NCI-H187 (cell line): Measurements from ENCODE around the gene TERT.
"Not testable (repeated sequence)": the region's sequence is repeated elsewhere in the genome, so short reads cannot be mapped to it uniquely, and the experiment has no call there.

Experiments
- DNase-seq, 2 experiments: peaks; one replicate each; lab custom pipeline; 2025; lab: John Stamatoyannopoulos, UW

TERT gene

DNA sequence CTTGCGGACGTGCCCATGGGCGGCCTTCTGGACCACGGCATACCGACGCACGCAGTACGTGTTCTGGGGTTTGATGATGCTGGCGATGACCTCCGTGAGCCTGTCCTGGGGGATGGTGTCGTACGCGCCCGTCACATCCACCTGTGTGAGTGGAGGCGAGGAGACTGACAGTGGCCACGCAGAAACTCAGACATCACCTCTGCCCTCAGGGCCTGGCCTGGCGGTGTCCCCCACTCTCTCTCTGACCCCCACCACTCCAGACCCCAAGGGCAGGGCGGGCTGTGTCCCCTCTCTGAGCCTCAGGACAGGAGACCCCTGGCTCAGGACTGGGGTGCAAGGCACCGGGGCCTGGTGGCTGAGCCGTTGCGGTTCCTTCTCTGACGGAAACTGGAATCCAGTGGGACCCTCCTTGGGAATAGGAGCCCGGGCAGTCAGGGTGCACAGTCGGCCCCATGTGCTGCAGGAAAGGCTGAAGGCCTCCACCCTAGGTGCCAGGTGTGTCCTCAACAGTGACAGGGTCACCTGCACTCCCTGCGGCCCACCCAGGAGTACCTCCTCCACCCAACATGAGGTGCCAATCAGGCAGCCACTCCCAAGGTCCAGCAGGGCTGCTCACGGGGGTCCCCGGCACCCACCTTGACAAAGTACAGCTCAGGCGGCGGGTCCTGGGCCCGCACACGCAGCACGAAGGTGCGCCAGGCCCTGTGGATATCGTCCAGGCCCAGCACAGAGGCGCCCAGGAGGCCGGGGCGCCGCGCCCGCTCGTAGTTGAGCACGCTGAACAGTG is 16.0 kb downstream of the TERT start:
- DNase-seq, result no peak

DNA sequence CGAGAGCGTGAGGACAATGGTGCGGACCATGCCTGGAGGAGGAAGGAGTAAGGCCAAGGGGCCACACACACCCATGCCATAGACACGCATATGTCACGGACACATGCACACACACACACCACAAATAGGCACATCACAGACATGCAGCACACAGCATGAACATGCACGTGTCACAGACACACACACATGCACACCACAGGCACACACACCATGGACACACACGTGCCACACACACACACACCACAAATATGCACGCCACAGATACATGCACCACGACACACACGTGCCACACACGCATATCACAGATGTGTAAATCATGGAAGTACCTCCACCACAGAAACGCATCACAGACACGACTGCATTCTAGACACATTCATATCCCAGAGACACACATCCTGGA is 16.7 kb downstream of the TERT start:
- DNase-seq, result no peak

DNA sequence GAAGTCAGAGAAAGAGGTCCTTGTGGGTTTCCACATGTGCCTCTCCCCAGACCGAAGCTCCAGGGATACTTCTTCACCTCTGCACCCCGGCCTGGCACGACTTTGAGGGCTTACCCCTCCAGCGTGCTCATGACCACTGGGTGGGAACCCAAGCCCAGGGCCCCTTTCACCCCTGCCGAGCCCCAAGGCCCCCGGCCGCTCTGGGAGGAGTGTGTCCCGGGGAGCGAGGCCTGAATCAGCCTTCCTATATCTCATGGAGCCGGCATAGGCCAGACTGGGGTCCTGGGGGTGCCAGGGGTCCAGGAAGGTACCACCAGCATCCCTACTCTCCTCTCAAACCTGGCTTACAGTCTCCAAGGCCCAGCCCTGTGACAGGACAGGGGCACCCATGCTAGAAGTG is 17.1 kb downstream of the TERT start:
- no peak for DNase-seq

DNA sequence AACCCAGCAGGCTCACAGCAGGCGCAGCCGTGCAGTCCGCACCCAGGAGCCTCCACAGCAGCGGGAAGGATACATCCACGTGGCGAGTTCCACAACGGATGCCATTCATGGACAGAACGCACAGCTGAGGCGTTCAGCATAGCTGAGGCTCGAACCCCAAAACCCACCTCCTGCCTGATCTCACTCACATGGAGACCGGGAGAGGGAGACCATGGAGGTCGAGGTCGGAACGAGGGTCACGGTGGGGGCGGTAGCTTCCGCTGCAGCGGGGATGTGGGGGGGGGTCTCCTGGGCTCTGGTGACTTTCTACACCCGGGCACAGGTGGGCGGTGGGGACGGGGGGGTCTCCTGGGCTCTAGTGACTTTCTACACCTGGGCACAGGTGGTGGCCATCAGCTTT is 17.5 kb downstream of the TERT start:
- no peak for DNase-seq

DNA sequence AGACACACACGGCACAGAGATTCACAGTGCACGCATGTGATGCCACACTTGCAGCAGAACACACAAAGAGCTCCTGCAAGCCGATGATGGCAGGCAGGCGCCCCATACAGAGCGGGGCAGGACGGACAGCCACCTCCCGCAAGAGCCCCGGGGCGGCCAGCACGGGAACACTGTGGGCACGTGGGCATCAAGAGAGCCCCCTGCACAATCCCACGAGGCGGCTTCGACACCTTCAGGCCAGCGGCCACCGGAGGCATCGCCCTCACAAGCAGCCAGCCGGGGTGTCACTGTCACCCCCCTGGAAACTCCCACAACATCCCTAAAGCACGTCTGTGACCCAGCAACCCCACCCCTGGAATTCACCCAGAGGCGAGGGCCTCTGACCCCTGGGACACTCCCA is 17.9 kb downstream of the TERT start:
- no peak for DNase-seq

DNA sequence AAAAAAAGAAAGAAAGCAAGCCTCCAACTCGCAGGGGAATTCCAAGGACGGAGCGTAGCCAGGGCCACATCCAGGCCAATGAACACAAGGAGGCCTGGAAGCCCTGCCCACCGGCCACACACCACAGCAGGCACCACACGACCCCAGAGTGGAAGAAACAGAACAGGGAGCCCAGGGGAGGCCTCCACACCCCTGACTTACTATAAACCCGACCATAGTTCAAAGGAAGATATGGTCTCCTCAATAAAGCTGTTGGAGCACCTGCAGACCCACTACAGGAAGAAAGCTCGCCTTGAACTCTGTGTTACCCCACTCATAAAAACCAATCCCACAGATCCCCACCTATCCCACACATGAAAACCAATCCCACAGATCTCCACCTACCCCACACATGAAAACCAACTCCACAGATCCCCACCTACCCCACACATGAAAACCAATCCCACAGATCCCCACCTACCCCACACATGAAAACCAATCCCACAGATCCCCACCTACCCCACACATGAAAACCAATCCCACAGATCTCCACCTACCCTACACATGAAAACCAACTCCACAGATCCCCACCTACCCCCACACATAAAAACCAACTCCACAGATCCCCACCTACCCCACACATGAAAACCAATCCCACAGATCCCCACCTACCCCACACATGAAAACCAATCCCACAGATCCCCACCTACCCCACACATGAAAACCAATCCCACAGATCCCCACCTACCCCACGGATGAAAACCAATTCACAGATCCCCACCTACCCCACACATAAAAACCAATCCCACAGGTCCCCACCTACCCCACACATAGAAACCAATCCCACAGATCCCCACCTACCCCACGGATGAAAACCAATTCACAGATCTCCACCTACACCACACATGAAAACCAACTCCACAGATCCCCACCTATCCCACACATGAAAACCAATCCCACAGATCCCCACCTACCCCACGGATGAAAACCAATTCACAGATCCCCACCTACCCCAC is 19.2 kb downstream of the TERT start:
- not testable (repeated sequence) for DNase-seq

DNA sequence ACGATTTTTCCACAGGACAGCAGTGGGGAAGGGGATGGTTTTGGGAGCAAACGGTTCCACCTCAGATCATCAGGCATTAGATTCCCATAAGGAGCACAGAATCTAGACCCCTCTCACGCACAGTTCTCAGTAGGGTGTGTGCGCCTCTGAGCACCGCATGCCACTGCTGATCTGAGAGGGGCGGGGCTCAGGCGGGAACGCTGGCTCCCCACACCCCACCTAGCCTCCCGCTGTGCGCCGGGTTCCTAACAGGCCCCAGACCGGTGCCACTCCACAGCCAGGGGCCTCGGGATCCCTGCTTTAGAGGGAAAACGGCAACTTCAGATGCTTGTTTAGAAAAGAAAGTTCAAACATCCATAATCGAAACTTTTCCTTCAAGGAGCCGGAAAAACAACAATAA is 20.4 kb downstream of the TERT start:
- DNase-seq, result no peak

DNA sequence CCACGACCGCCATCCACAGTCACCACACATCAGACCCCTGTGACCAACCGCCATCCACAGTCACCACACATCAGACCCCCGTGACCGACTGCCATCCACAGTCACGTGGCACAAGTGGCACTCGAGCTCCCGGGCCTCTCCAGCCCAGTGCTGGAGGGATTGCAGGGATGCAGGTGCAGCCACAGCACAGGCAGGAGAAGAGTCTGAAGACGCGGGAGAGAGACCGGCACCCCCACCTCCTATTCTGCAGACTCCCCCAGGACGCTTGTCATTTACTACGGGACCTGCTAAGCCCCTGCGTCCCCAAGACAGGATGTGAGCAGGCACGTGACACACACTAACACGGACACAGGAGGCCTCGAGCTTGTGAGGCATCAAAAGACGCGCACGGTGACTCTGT is 21.1 kb downstream of the TERT start:
- no peak for DNase-seq

DNA sequence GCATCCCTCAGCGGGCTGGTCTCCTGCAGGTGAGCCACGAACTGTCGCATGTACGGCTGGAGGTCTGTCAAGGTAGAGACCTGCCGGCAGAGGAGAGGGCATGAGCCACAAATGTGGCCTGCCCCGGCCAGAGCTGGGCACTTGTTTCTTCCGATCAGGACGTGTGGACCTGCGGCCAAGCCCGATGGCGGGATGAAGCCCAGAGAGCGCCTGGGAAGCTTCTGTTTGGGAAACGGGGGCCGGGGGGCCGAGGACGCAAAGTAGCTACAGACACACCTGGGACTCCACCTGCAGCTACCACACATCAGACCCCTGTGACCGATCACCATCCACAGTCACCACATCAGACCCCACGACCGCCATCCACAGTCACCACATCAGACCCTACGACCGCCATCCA is 22.7 kb downstream of the TERT start:
- no peak for DNase-seq

DNA sequence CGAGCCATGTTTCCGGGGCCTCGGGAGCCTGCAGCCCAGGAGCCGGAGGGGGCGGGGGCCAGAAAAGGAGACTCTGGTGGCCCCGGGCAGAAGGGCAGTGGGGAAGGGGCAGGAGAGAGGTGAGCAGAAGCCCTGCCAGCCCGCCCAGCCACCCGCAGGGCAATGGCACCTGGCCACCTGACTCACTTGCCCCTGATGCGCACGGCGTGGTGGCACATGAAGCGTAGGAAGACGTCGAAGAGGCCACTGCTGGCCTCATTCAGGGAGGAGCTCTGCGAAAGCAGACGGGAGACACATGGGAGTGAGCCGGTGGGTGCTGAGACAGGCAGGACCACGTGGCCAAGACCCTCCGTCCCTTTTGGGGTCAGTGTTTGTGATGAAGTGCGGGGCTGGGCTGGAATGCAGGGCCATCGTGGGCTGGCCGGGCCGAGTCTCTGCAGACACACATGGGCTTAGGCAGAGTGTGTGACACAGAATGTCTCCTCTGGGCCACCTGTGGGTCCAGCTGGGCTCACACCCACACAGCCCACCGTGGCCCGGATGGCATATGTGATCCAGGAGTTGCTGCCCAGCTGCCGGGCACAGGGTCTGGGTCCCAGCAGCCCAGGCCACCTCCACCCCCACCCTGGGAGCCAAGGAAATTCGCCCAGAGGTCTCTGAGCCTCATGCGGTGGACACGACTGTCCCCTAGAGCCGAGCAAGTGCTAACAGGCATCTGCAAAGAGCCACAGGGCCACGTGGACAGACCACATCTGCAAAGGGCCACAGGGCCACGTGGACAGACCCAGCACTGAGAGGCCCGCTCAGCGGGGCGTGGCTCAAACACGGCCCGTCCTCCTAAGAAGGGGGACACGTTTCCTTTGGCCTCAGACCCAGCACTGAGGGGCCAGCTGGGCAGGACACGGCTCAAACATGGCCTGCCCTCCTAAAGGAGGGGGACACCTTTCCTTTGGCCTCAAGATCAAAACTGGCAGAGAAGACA is 23.6 kb downstream of the TERT start:
- no peak for DNase-seq

DNA sequence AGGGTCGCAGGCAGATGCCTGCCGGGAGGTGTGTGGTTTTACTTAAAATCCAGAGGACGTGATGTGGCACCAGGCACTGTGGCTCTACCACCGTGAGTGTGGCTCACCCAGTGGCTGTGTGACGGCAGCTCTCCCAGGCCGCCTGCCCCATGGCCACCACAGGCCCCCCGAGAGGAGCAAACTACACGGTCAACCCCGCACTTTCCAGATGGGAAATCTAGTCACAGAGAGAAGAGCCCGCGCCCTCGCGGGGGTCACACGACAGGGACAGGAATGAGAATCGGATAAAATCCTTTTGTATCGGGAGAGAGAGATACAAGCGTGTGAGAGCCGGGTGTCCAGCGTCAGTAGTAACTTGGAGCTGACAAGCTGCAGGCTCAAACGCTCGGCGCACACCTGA is 24.4 kb downstream of the TERT start:
- no peak for DNase-seq

DNA sequence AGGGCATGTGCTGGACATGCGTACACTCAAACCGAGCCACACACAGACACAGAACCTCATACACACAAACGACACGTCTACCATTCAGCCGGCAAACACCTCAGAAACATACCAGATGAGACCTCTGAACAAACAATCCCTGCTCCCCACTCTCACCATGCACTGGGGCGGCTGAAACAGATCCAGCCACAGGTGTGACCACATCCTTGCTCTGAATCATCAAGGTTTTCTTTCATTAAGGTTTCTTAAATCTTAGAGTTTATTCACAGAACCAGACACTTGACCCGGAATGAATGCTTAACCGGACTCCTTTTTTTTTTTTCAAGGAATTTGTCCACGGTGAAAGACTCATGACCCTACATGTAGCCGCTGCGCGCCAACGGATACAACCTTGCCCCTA is 26.2 kb downstream of the TERT start:
- DNase-seq, result no peak

DNA sequence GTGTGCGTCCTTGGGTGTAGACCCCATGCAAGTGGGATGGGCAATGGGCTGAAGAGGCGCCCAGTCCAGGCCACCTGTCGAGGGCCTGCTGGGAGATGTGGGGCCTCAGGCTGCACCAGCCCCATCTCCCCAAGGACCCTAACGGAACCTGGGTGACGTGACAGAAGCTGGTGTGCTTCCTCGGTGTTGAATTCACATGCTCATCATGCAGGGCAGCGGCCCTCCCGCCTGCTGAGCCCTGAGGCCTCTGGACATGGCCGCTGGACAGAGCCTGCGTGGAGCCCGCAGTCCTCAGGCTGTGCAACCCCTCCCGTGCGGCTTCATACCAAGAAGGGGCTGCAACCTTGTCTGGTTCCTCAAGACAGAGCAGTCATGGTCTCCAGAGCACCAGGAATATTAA is 26.8 kb downstream of the TERT start:
- DNase-seq, result no peak

DNA sequence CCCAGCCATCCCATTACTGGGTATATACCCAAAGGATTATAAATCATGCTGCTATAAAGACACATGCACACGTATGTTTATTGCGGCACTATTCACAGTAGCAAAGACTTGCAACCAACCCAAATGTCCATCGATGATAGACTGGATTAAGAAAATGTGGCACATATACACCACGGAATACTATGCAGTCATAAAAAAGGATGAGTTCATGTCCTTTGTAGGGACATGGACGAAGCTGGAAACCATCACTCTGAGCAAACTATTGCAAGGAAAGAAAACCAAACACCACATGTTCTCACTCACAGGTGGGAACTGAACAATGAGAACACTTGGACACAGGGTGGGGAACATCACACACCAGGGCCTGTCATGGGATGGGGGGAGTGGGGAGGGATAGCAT is 27.4 kb downstream of the TERT start:
- not testable (repeated sequence) for DNase-seq

DNA sequence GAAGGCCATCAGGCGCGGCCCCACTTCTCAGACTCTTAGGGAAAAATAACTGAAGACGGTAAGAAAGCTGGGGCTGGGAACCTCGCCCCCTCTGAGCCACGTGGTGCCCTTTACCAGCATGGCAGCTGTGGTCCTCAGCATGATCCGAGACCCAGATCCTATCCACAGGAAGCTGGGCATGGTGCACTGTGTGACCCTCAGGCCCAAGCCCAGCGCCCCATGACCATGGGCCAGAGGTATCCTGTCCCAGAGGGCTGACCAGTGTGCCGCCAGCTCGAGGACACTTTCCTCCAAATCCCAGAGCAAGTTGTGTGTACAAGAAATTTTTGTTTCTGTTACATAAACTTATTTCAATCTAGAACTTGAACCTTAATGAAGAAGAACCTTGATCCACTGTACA is 28.1 kb downstream of the TERT start:
- no peak for DNase-seq

DNA sequence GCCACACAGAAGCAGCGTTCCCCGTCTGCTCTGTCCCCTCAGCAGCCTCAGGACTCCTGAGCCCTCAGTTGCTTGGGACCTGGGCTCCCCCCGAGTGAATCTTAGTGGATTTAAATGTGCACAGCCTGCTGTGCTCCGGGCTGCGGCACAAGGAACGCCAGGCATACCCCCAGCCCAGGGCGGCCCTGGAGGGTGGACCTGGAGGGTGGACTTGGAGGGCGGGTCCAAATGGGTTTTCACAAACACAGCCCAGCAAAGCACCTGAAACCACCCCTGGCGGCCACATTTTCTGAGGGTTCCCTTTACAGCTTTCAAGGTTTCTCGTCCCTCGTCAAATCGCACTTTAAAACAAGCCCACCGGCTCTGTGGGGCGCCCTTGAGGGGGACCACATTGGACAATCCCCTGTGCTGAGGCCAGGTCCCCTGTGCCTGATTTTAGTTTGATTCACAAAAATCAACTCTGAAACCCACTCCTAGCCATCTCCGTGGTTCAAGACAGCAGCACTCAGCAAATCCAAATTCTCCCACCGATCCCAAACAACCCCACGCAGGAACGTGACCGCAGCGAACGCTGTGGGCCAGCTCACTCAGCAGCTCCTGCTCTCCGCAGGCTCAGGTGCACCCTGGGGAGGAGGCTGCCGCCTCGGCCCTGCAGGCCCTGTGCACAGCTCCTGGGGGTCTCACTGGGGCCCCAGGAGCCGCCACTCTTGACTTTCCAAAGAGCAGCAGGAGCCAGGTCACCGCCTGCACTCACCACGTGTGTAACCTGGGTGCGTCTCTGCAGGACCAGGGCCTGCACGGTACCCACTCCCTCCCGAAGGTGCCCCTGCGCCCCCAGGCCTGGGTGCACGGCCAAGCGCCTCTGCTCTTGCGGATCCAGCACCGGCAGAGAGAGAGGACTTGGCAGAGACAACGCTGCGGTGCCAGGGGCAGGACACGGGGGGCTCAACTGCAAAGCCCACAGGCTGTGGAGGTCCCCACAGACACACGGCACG is 29.1 kb downstream of the TERT start:
- no peak for DNase-seq

DNA sequence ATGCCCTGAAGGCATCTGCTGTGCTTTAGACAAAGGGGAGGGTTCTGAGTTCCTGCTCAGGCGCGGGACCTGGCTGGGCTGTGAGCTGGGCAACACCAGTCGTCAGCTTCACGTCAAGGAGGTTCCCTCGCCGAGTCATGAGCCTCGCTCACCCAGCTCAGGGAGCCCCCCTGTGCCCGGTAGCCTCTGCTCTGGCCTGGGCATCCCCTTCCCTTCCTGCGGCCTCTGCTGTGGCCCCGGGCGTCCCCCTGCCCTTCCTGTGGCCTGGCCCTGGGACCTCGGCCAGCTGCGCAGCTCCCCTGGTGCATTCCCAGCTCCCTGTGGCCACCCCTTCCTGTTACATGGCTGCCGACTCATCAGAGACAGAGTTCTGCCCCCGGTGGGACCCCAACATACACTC is 29.8 kb downstream of the TERT start:
- no peak for DNase-seq

DNA sequence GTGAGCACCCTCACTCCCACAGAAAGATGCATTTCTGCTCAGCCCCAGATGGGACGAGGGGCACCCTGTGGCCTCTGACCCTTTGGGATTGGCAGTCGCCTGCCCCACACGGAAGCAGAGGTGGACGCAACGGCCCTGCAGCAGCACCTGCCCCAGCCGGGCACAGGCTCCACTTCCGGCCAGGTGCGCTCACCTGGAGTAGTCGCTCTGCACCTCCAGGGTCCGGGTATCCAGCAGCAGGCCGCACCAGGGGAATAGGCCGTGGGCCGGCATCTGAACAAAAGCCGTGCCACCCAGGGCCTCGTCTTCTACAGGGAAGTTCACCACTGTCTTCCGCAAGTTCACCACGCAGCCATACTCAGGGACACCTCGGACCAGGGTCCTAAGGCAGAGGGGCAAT is 30.7 kb downstream of the TERT start:
- DNase-seq, result no peak

DNA sequence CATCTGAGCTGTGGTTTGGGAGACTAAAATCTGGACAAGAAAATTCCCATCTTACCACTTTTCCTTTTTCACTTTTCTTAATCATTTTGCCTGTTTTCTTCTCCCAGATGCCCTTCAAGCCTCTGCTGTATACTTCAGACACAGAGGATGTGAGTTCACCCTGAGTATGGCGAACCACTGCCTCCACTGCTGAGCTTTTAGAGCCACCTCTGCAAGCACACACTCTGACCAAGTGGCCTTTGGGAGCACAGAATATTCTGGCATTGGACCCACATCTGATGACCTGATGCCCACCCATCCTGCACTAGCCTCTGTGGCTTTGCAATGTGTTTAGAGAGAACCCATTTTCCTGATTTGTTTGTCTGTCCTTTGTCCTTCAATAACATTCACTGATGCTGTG is 32.5 kb downstream of the TERT start:
- DNase-seq, result no peak

DNA sequence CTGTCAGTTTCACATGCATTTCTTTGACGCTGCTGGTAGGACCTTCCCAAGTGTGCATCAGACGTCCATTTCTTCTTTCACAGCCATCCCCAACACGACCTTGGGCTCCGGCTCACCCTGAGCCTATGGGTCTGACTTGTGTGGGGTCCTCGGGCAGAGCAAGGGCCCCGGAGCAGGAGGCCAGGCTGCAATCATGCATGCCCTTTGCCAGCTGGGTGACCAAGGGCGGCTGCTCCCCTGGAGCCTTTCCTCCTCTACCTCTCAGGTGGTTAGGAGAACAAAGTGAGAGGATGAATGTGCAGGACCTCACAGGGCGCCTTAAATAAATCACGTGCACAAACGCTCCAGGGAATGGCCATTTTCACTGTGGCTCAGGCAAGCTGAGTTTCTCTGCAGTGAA is 33.2 kb downstream of the TERT start:
- DNase-seq, result no peak
